A549 (cell line): ENCODE data around the gene CNTN1. TPM values are rescaled to one million over a fixed set of nuclear protein-coding genes. Genes with fewer than 3 reads are reported as not detected.

ENCODE experiments used
- ATAC-seq, 2 experiments: fragments of 200-7000 bp in 1 of 2; fragments of >200 bp in 1 of 2; cut with Nextera tagmentation in 1 of 2; cut with Tn5 transposase in 1 of 2; 3 replicates each; pipeline versions ENCODE4 v1.8.0 to v1.9.1; 2018 to 2020; ENCODE audit warnings: mild to moderate bottlenecking in 1 of 2, moderate library complexity in 1 of 2
- CTCF ChIA-PET: fragments of 300-600 bp; sonication (Branson Sonifier 250); formaldehyde crosslinking; extraction: SDS; loops from one replicate; lab custom pipeline; 2021; ENCODE audit warnings: antibody characterized with exemption, inconsistent platforms; lab: Yijun Ruan, JAX
- POLR2A ChIA-PET: fragments of 350-600 bp; formaldehyde crosslinking; extraction: SDS; loops from one replicate; lab custom pipeline; 2021; ENCODE audit warnings: antibody characterized with exemption, inconsistent platforms; lab: Yijun Ruan, JAX
- DNase-seq, 2 experiments: peaks; one replicate each; pipeline versions ENCODE4 v3.0.0 to v3.0.0-alpha.2; 2011 to 2016; ENCODE audit warnings: low read depth in 1 of 2, low spot score in 1 of 2
- FAIRE-seq: peaks from 2 replicates; lab custom pipeline; 2011; peaks lifted over from hg19 to GRCh38; lab: Jason Lieb, UNC
- H3K27ac ChIP-seq, 2 experiments: fragments of >200 bp; sonication (Bioruptor Twin); formaldehyde crosslinking; 3 replicates each; pipeline ENCODE4 v1.5.1; 2016 to 2017
- H3K4me1 ChIP-seq: fragments of >200 bp; sonication (Bioruptor Twin); formaldehyde crosslinking; 3 replicates; pipeline ENCODE4 v1.6.1; 2016
- H3K4me2 ChIP-seq: fragments of >200 bp; sonication (Bioruptor Twin); formaldehyde crosslinking; 3 replicates; pipeline ENCODE4 v1.6.1; 2016
- H3K4me3 ChIP-seq: fragments of >200 bp; sonication (Bioruptor Twin); formaldehyde crosslinking; 3 replicates; pipeline ENCODE4 v1.5.1; 2016
- H3K9me3 ChIP-seq: fragments of >200 bp; sonication (Bioruptor Twin); formaldehyde crosslinking; 3 replicates; pipeline ENCODE4 v1.6.1; 2016
- CEBPB ChIP-seq, 2 experiments: fragments of >200 bp in 1 of 2; sonication (Bioruptor Twin) in 1 of 2; formaldehyde crosslinking in 1 of 2; IDR thresholded peaks; 2 replicates each; pipeline ENCODE4 v1.6.1; 2012 to 2016
- CHD4 ChIP-seq: fragments of 200-600 bp; sonication (generic); IDR thresholded peaks from 2 replicates; pipeline ENCODE4 v1.6.1; 2016; ENCODE audit warnings: antibody characterized with exemption, mild to moderate bottlenecking, borderline replicate concordance
- E2F6 ChIP-seq: IDR thresholded peaks from 2 replicates; pipeline ENCODE4 v1.6.1; 2012; ENCODE audit warnings: low read depth, borderline replicate concordance
- EHF ChIP-seq: fragments of 250-450 bp; sonication (Bioruptor Pico); IDR thresholded peaks from 2 replicates; pipeline ENCODE4 v1.5.0; 2020; ENCODE audit warnings: mild to moderate bottlenecking
- FOSL2 ChIP-seq, 2 experiments: fragments of 450-650 bp in 1 of 2; fragments of >200 bp in 1 of 2; sonication (Bioruptor Twin) in 1 of 2; formaldehyde crosslinking; IDR thresholded peaks; 2 replicates each; pipeline versions ENCODE4 v1.5.0 to v1.6.1; 2016 to 2020; ENCODE audit warnings: mild to moderate bottlenecking in 1 of 2, moderate library complexity in 1 of 2
- HDAC2 ChIP-seq: fragments of 200-600 bp; sonication (generic); IDR thresholded peaks from 2 replicates; pipeline ENCODE4 v1.6.1; 2016
- HEYL ChIP-seq: fragments of 250-450 bp; sonication (Bioruptor Pico); IDR thresholded peaks from 2 replicates; pipeline ENCODE4 v1.8.0; 2021; ENCODE audit warnings: mild to moderate bottlenecking, moderate library complexity
- HOXB13 ChIP-seq: fragments of 250-450 bp; sonication (Bioruptor Pico); IDR thresholded peaks from 2 replicates; pipeline ENCODE4 v1.5.0; 2020; ENCODE audit warnings: low read depth, mild to moderate bottlenecking, moderate library complexity
- KDM1A ChIP-seq: fragments of 200-600 bp; sonication (generic); IDR thresholded peaks from 2 replicates; pipeline ENCODE4 v1.6.1; 2016; ENCODE audit warnings: low read depth, mild to moderate bottlenecking
- MAX ChIP-seq: IDR thresholded peaks from 2 replicates; pipeline ENCODE4 v1.6.1; 2012
- MAZ ChIP-seq: fragments of 150-350 bp; IDR thresholded peaks from 2 replicates; pipeline ENCODE4 v1.6.1; 2014; ENCODE audit warnings: antibody characterized with exemption, low read depth, low read length, borderline replicate concordance
- NFE2L2 ChIP-seq: fragments of 150-350 bp; conservative IDR thresholded peaks from 2 replicates; pipeline ENCODE4 v1.6.1; 2014; ENCODE audit warnings: low read length
- PHF8 ChIP-seq: fragments of 200-600 bp; sonication (generic); IDR thresholded peaks from 2 replicates; pipeline ENCODE4 v1.6.1; 2016; ENCODE audit warnings: low read depth, mild to moderate bottlenecking, antibody characterized with exemption, moderate library complexity, borderline replicate concordance
- POLR2A ChIP-seq: IDR thresholded peaks from 2 replicates; pipeline ENCODE4 v1.6.1; 2012; ENCODE audit warnings: mild to moderate bottlenecking, low read length
- RAD21 ChIP-seq, 2 experiments: fragments of >200 bp in 1 of 2; sonication (Bioruptor Twin) in 1 of 2; formaldehyde crosslinking in 1 of 2; IDR thresholded peaks in 1 of 2; conservative IDR thresholded peaks in 1 of 2; 2 replicates in 1 of 2; 3 replicates in 1 of 2; pipeline ENCODE4 v1.6.1; 2012 to 2018; ENCODE audit warnings: inconsistent platforms in 1 of 2
- SMC3 ChIP-seq: fragments of >200 bp; sonication (Bioruptor Twin); formaldehyde crosslinking; IDR thresholded peaks from 3 replicates; pipeline ENCODE4 v1.6.1; 2018; ENCODE audit warnings: inconsistent platforms
- ZC3H11A ChIP-seq: fragments of 450-650 bp; IDR thresholded peaks from 2 replicates; pipeline ENCODE4 v1.6.1; 2014; ENCODE audit warnings: antibody characterized with exemption, mild to moderate bottlenecking
- WGBS: methylation state at CpG from one replicate; pipeline ENCODE4 v1.1.6; 2017; ENCODE audit errors: missing lambda C conversion rate; 5-methylcytosine and 5-hydroxymethylcytosine counted together
- polyA plus RNA-seq, 4 experiments: library from polyadenylated mRNA; depleted of rRNA in 3 of 4; stranded (reverse); fragments of >200 nt; fragmentation: RNase III in 1 of 4; extraction: RNeasy Plus Mini Kit Qiagen cat#74134 plus additional on column Dnase treatment in 1 of 4; gene quantifications; 2 replicates in 3 of 4; 3 replicates in 1 of 4; pipeline ENCODE4 v1.2.3, GENCODE V29; 2011 to 2017
- TF ChIP-seq, protein P1 (sequence below): fragments of 450-650 bp; IDR thresholded peaks from 2 replicates; pipeline ENCODE4 v1.6.1; 2014; ENCODE audit warnings: antibody characterized with exemption
- TF ChIP-seq, protein P2 (sequence below): fragments of >200 bp; sonication (Bioruptor Twin); formaldehyde crosslinking; IDR thresholded peaks from 3 replicates; pipeline ENCODE4 v1.5.1; 2016

CNTN1 gene
- polyA plus RNA-seq, 2 of the 4 experiments (the other 2 are of a cell fraction): 69.7 to 175 TPM

- TF ChIP-seq, protein P1, sequence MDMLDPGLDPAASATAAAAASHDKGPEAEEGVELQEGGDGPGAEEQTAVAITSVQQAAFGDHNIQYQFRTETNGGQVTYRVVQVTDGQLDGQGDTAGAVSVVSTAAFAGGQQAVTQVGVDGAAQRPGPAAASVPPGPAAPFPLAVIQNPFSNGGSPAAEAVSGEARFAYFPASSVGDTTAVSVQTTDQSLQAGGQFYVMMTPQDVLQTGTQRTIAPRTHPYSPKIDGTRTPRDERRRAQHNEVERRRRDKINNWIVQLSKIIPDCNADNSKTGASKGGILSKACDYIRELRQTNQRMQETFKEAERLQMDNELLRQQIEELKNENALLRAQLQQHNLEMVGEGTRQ: no peak
- TF ChIP-seq MAZ: no peak
- TF ChIP-seq HOXB13 (CRISPR knock-in tag): no peak
- no peak for TF ChIP-seq HEYL (CRISPR knock-in tag)
- TF ChIP-seq EHF (CRISPR knock-in tag): no peak
- no peak for TF ChIP-seq KDM1A
- peak; percentile 70 for TF ChIP-seq SMC3
- no peak for TF ChIP-seq E2F6
Observed at GRCh38 chr12:40946612-40947194, 254.5 kb downstream of the CNTN1 start (continued).

- Histone ChIP-seq H3K4me2 (peak overlapping the region; percentile 34; the same call in 2 of the 3 replicates), H3K4me1 (peaks cover 13% of the 10 kb centered on the region), H3K9me3 (no peaks in the 10 kb centered on the region), H3K4me3 (no peak overlapping the region), H3K27ac (no peak overlapping the region)
- ATAC-seq: no peak
- CTCF ChIA-PET: interaction anchor here (1.0 kb wide), 1 partner anchor 238 kb away, joined by 4 read pairs; no protein-coding TSS in a partner anchor
- POLR2A ChIA-PET: no interaction called here
- FAIRE-seq: no peak
- 10% methylated on average over 2 of the region's 2 CpGs for WGBS
- peak in 1 of 2 experiments; percentile 15 for DNase-seq
- TF ChIP-seq HEYL (CRISPR knock-in tag) (no peak), CHD4 (no peak), RAD21 (conservative IDR thresholded peaks at IDR 0.05 in 1 of 2, IDR thresholded peaks at IDR 0.05 in 1 of 2) (no peak), HDAC2 (no peak), NFE2L2 (no peak)
- TF ChIP-seq, all 56 proteins: peak for 0
Observed at GRCh38 chr12:40947797-40948196, 255.6 kb downstream of the CNTN1 start.

- Histone ChIP-seq H3K4me1 (peaks cover under 1% of the 10 kb centered on the region; the same call in 2 of the 3 replicates), H3K9me3 (no peaks in the 10 kb centered on the region), H3K4me2 (no peak overlapping the region), H3K27ac (no peak overlapping the region), H3K4me3 (no peak overlapping the region)
- no peak for TF ChIP-seq CHD4
- TF ChIP-seq MAX: no peak
- no peak for TF ChIP-seq EHF (CRISPR knock-in tag)
- no peak for TF ChIP-seq POLR2A
- no peak for TF ChIP-seq RAD21 (conservative IDR thresholded peaks at IDR 0.05 in 1 of 2, IDR thresholded peaks at IDR 0.05 in 1 of 2)
- TF ChIP-seq PHF8: no peak
- TF ChIP-seq, protein P2, sequence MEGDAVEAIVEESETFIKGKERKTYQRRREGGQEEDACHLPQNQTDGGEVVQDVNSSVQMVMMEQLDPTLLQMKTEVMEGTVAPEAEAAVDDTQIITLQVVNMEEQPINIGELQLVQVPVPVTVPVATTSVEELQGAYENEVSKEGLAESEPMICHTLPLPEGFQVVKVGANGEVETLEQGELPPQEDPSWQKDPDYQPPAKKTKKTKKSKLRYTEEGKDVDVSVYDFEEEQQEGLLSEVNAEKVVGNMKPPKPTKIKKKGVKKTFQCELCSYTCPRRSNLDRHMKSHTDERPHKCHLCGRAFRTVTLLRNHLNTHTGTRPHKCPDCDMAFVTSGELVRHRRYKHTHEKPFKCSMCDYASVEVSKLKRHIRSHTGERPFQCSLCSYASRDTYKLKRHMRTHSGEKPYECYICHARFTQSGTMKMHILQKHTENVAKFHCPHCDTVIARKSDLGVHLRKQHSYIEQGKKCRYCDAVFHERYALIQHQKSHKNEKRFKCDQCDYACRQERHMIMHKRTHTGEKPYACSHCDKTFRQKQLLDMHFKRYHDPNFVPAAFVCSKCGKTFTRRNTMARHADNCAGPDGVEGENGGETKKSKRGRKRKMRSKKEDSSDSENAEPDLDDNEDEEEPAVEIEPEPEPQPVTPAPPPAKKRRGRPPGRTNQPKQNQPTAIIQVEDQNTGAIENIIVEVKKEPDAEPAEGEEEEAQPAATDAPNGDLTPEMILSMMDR: no peak
- TF ChIP-seq CEBPB (IDR thresholded peaks at IDR 0.05): no peak
- ChIA-PET POLR2A (no interaction called here), CTCF (interaction anchor here (1.2 kb wide), 1 partner anchor 1071 kb away, joined by 3 read pairs; no protein-coding TSS in a partner anchor)
- DNase-seq (no peak), ATAC-seq (no peak), FAIRE-seq (no peak)
- WGBS: 82% methylated on average over 2 of the region's 2 CpGs
Observed at GRCh38 chr12:40953076-40953475, 260.8 kb downstream of the CNTN1 start.

DNA sequence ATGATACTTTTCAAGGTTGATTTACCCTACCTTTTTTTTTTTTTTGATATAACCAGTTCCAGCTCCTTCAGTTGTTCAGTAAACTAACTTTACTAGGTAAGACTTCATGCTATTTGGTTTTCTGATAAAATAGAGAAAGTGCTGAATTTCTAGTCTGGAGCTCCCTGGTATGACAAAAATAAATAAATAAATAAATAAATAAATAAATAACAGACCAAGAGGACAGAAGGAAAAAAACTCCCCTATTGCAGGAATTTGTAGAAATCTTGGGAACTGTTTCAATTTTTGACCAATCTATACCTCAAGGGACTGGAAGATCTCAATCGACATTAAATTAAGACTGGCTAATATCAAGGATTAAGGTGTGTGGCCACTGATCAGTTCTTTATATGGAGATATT lies 265.2 kb downstream of the CNTN1 start:
- DNase-seq: no peak
- TF ChIP-seq ZC3H11A (peak; percentile 50), FOSL2 (IDR thresholded peaks at IDR 0.05) (no peak), FOSL2 (CRISPR knock-in tag; IDR thresholded peaks at IDR 0.05) (no peak)
- H3K27ac ChIP-seq: no peak overlapping the region
- no peak overlapping the region for H3K4me3 ChIP-seq
- no peaks in the 10 kb centered on the region for H3K9me3 ChIP-seq
- no peak overlapping the region for H3K4me2 ChIP-seq
- 67% methylated on average over 1 of the region's 1 CpG for WGBS
- POLR2A ChIA-PET: no interaction called here
- FAIRE-seq: no peak
- H3K4me1 ChIP-seq: no peaks in the 10 kb centered on the region
- CTCF ChIA-PET: interaction anchor here (1.0 to 1.5 kb wide), 2 partner anchors 11 to 111 kb away, joined by 3 to 4 read pairs; no protein-coding TSS in a partner anchor
- no peak for ATAC-seq
